ENCODE results near the gene SLC7A6. TPM values are rescaled to one million over a fixed set of nuclear protein-coding genes. Genes with fewer than 3 reads are reported as not detected.

The SLC7A6 gene
- total RNA-seq, 1 experiment from 2014 or later, result 28.5 TPM

- H3K4me2 ChIP-seq (ENCODE audit: low read length), result no peak overlapping the region
- peaks cover 0 to 7% of the 10 kb centered on the region in 2 experiments; a peak in 1 of 4 replicates for H3K4me1 ChIP-seq (ENCODE audit: control insufficient read depth in 1 of 2, insufficient read depth in 2 of 2, low read length in 2 of 2)
- TF ChIP-seq ZFX (IDR thresholded peaks at IDR 0.05), result no peak
- no peak for TF ChIP-seq EZH2 (IDR thresholded peaks at IDR 0.05)
- TF ChIP-seq ATF3 (IDR thresholded peaks at IDR 0.05), result no peak
- TF ChIP-seq POLR2AphosphoS5 (IDR thresholded peaks at IDR 0.05; ENCODE audit: low read depth, low read length), result no peak
- no peak for TF ChIP-seq MAX (IDR thresholded peaks at IDR 0.05)
- no peak for TF ChIP-seq YY1 (IDR thresholded peaks at IDR 0.05; ENCODE audit: extremely low read depth, insufficient replicate concordance, low read depth, low read length)
- no peak for TF ChIP-seq FOSL1 (IDR thresholded peaks at IDR 0.05; ENCODE audit: low read depth)
- TF ChIP-seq REST (IDR thresholded peaks at IDR 0.05; ENCODE audit: low read depth), result no peak
- TF ChIP-seq CEBPB (IDR thresholded peaks at IDR 0.05; ENCODE audit: low read depth), result no peak
- CTCF ChIA-PET, result no interaction called here
- H2AFZ ChIP-seq (ENCODE audit: low read depth, low read length, poor library complexity, severe bottlenecking), result no peak overlapping the region
- ATAC-seq (no peak), DNase-seq (ENCODE audit: low read depth, low spot score) (no peak)
- H3K27me3 ChIP-seq (ENCODE audit: insufficient read depth, low read length), result no peaks in the 10 kb centered on the region
- peaks cover 67% of the 10 kb centered on the region for H3K79me2 ChIP-seq (ENCODE audit: insufficient read depth, low read length)
- POLR2A ChIA-PET, result interaction anchor here (0.9 kb wide), 1 partner anchor 48 kb away, joined by 3 read pairs; no protein-coding TSS in a partner anchor
- H3K9me2 ChIP-seq (ENCODE audit: insufficient read depth), result no peaks in the 10 kb centered on the region
- H3K36me3 ChIP-seq (ENCODE audit: control insufficient read depth in 1 of 2, insufficient read depth in 2 of 2, low read length in 2 of 2), result peaks cover 2 to 38% of the 10 kb centered on the region in 2 experiments; a peak in 2 of 4 replicates
- H4K20me1 ChIP-seq (ENCODE audit: insufficient read depth), result no peaks in the 10 kb centered on the region
- no peak overlapping the region for H3K4me3 ChIP-seq (replicated peaks in 1 of 2; ENCODE audit: low read depth in 1 of 2, low read length in 2 of 2)
- BruUV-seq (replicated peaks), result no TSS peak
- intact Hi-C loops (cut with micrococcal nuclease), result no loop called here
- H3K9ac ChIP-seq (ENCODE audit: low read length), result no peak overlapping the region
- H3K9me3 ChIP-seq (ENCODE audit: control insufficient read depth in 1 of 2, insufficient read depth in 1 of 2, low read depth in 1 of 2, low read length in 2 of 2), result no peaks in the 10 kb centered on the region
- RAD21 ChIA-PET (ENCODE audit: low non-redundant PET in 1 of 2, low total read pairs in 2 of 2, uncharacterized antibody in 2 of 2, unreplicated experiment in 2 of 2), result no interaction called here
- H3K27ac ChIP-seq (ENCODE audit: low read depth, low read length), result no peak overlapping the region
Observed at GRCh38 chr16:68285683-68286082, 21.4 kb downstream of the SLC7A6 start.

Measured in HCT116 (cell line).